AG09309 (cell line): ENCODE measurements around the gene ADAMTS2.

Experiments used
- DNase-seq: peaks from one replicate; pipeline ENCODE4 v3.0.0-alpha.2; 2010; ENCODE audit warnings: low read depth
- H3K4me3 ChIP-seq: 2 replicates; pipeline ENCODE4 v1.5.1; 2011; ENCODE audit warnings: mild to moderate bottlenecking, low read depth, low read length, moderate library complexity; ENCODE audit not compliant: control insufficient read depth
- CTCF ChIP-seq: IDR thresholded peaks from 2 replicates; pipeline ENCODE4 v1.5.1; 2011; ENCODE audit warnings: mild to moderate bottlenecking, low read depth, low read length, inconsistent platforms; ENCODE audit not compliant: insufficient read depth, control insufficient read depth; ENCODE audit errors: missing control alignments

ADAMTS2 gene

GRCh38 chr5:179264783-179265513 is 80.3 kb downstream of the ADAMTS2 start:
- no peak for DNase-seq
- H3K4me3 ChIP-seq, result no peak overlapping the region
- no peak for TF ChIP-seq CTCF

GRCh38 chr5:179264053-179264782 is 81.0 kb downstream of the ADAMTS2 start:
- DNase-seq, result no peak
- TF ChIP-seq CTCF, result no peak
- no peak overlapping the region for H3K4me3 ChIP-seq

- no peak for TF ChIP-seq CTCF
- no peak overlapping the region for H3K4me3 ChIP-seq
- DNase-seq, result no peak
Measured at GRCh38 chr5:179263391-179264052, 81.7 kb downstream of the ADAMTS2 start.

- no peak for TF ChIP-seq CTCF
- DNase-seq, result no peak
- no peak overlapping the region for H3K4me3 ChIP-seq
Measured at GRCh38 chr5:179262126-179262920, 82.9 kb downstream of the ADAMTS2 start.

GRCh38 chr5:179261301-179262125 is 83.7 kb downstream of the ADAMTS2 start:
- DNase-seq, result no peak
- peak; percentile 43 for TF ChIP-seq CTCF
- no peak overlapping the region for H3K4me3 ChIP-seq
